T-helper 1 cell (primary cell): ENCODE data around the gene TSNAXIP1.
"Not testable (repeated sequence)": the region's sequence is repeated elsewhere in the genome, so short reads cannot be mapped to it uniquely, and the experiment has no call there.

ENCODE experiments used
- DNase-seq, 5 donors: peaks; one replicate each; pipeline ENCODE4 v3.0.0-alpha.2; 2012 to 2020

Gene TSNAXIP1

DNA sequence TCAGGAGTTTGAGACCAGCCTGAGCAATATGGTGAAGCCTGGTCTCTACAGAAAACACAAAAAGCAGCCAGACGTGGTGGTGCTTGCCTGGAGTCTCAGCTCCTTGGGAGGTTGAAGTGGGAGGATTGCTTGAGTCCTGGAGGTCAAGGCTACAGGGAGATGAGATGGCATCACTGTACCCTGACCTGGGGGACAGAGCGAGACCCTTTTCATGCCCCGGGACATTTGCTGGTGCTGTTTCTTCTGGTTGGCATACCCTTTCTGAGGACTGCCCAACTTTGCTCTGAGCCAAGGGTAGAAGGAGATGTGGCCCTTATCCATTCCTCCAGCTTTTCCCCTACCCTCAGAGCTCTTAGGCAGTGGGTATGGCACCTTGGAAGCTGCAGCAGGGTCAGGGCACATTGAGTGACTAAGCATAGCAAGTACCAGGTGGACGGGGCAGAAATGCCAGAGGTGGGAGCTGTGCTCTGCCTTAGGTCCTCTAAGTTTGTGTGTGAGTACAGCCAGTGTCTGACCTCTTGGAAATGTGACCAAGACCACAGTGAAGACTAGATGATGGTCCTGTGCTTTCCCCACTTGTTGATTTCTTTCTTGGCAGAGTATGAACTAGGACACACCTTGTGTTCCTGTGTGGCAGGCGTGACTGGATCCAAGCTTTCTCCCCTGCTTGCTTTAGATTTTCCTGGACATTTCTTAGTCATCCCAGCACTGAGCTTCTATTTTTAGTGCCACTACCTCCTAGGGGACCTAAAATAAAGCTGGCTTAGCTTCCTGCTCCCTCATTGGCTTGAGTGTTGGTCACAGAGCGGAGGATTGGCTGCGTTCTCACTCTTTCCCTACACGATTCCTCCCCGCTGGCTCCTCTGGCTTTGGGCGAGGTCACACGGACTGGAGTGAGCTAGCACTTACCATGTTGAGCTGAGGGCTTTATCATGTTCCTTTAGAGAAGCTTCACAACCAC is 56.2 kb downstream of the TSNAXIP1 start:
- no peak for DNase-seq

DNA sequence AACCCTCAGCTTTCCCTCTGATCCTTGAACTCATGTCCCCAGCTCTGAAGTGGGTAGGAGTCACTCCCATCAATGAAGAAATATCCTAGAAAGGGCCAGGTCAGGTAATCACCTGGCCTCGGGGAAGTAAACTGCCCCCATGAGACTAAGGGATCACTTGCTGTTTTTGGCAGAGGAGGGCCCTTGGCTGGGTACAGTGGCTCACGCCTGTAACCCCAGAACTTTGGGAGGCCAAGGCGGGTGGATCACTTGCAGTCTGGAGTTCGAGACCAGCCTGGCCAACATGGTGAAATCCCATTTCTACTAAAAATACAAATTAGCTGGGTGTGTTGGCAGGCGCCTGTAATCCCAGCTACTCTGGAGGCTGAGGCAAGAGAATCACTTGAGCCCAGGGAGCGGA is 57.4 kb downstream of the TSNAXIP1 start:
- not testable (repeated sequence) for DNase-seq

DNA sequence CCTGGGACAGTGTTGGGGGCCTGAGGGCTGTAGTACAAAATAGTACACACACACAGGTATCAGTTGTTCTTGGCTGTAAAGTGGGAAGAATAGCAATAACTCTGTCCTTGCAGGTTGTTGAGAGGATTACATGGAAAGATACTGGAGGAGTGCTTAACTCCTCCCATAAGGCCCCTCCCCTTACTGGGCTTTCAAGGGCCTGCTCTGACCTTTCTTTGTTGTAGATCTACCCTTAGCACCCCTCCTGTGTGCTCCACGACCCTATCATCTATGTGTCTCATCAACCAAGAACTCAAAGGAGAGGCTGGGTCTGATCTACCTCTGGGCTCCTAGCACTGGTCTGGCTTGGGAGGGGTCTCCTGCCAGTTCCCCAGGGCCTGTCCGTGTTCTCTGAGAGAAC is 57.9 kb downstream of the TSNAXIP1 start:
- no peak for DNase-seq

DNA sequence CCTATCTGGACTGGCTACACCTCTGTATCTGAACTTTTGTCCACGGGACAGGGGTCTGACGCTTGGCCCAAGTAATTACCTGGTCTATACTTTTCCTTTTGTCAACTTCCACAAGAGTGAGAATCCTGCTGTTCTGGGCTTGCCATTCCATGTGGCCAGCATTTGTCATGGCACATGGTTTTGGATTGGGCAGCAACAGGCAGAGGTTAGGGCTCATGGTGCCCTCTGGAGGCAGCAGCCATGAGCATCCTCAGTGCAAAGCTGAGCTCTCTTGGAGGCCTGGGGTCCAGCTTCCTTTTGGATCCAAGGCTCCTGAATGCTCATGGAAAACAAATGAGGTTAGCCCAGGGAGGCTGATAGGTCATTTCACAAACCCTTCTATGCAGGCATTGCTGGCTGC is 58.6 kb downstream of the TSNAXIP1 start:
- DNase-seq = peak in 1 of 5 donors; percentile 24

DNA sequence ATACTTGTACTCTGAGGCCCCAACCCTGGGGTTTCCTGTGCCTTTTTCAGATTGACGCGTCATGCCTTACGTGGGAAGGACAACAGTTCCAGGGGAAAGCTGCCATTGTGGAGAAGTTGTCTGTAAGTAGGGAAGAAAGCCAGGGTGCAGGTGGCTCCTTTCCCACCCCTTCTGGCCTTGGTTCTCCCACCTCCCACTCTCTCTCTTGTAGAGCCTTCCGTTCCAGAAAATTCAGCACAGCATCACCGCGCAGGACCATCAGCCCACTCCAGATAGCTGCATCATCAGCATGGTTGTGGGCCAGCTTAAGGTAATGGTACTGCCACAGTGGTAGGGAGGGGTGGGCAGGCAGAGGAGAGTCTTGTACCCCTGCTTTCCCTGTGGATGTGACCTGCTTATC is 61.6 kb downstream of the TSNAXIP1 start:
- no peak for DNase-seq

DNA sequence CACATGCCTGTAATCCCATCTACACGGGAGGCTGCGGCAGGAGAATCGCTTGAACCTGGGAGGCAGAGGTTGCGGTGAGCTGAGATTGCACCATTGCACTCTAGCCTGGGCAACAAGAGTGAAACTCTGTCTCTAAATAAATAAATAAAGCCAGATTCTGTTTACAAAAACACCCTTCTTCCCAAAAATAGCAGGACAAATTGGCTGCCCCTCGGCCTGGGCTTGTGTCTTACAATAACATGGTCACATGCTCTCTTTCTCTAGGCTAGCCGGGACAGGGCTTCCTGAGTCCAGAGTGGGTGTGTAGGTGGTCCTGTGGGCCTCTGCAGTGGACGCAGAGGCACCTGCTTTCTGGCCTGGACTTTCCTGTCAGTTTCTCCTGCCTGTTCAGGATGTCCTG is 63.0 kb downstream of the TSNAXIP1 start:
- no peak for DNase-seq

DNA sequence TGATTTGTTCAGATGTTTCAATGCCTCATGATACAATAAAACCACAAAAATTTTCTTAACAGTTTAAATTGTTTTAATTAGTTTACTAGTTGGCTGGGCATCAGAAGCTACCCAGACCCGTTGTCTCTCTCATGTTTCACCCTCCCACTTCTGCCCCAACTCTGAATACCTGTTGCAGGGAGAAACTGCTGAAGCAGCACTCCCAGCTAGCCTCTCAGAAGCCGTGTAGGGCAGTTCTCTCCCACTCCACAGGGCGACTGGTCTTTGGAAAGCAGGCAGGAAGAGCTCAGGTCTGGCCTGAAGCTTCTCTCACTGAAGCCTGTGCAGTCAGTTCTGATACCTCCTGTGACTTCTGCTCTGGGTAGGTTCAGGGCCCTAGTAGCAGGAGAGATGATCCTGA is 64.6 kb downstream of the TSNAXIP1 start:
- no peak for DNase-seq

DNA sequence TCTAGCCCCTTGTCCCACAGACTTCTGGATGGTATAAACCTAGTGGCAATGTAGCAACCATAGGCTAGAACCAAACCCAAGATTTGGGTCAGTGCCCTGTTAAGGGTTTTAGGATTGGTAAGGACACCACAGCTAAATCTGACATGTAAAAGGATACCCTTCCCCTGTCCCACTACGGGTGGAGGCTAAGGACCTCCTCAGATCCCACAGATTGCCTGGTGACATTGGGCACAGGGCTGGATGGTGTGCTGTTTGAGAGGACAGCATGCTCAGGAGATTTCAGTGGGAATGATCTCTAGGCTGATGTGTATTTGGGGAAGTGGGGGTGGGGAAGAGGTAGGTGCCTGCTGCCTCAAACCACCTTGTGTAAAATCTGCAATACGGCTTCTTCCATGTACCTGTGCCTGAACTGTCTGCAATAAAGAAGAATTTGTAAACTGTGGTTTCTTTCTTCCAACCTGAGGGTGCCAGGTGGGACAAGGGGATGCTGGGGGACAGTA is 65.5 kb downstream of the TSNAXIP1 start:
- no peak for DNase-seq

DNA sequence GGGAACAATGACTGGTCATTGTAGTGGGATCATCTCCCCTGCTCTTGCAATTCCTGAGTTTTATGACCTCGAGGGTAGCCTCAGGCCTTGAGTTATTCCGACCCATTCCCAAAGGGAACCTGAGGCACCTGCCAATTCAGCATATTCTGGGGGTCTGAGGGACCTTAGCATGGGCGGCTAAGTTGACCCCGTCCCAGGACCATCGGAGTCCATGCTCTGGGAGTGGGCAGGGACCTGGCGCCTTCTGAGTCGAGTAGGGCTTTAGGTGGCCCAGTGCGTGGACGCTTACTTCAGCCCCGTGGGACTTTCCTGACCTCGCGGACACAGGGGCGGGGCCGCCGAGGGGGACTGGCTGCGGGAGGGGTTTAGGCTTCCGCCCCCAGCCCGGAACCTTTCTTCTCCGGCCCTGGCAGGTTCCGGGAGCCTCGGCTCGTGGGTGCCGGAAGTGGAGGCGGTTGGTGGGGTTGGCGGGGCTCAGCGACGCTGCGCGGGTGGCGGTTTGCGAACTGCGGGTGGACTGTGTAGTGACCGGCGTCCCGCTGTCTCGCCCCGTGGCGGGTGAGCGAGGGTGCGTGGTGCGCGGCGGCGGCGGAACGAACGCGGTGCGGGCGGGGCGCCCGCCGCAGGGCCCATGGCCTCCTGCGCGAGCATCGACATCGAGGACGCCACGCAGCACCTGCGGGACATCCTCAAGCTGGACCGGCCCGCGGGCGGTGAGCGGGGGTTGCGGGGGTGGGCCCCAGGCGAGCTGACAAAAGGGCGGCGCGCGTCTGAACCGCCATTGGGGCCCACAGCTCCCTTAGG is 66.1 kb downstream of the TSNAXIP1 start, which contains the start of gene EDC4:
Gene EDC4 (plus strand): TSS at position 422 of the 804 bp plus-strand sequence. CDS start 210 bp downstream, at position 632.
- DNase-seq = peak; percentile 74 to 85 (median 78)

DNA sequence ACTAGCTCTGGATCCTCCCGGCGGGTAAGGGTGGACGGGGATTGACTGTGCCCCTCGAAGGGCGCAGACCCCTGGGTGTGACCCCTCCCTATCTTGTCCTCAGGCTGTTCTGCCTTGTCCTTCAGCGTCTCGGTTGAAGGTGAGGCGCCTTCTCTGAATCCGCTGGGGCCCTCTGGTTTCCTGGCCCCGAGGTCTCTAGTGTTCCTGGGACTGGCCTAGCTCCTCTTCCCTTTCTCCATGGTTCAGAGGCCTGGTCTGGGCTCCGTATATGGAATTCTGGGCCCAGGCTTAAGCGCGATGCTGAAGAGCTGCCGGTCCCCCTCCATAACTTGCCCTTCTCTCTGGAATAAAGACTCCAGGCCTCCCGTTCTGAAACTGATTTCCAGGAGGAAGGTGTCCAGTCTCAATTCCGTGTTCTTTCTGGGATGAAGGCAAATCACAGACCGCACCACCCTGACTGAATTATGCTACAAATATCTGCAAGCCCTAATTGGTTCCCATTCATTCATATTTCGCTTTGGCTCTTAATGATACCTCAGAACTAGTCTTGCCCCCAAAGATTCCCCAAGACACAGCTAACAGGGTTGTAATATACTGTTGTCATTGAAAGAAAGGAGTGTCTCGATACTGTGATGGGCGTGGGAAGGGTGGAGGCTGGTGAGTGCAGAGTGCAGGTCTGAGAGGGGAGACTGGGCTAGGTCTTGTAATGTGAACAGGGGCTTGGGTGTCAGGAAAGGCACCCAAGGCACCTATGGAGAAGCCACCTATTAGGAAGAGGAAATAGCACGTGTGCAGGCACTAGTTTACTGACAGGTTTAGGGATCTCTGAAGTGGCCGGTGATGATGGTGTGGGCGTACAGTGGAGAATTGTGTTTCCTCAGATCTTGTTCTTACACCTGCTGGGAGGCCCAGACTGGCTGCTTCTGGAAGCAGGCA is 67.0 kb downstream of the TSNAXIP1 start:
- no peak for DNase-seq

DNA sequence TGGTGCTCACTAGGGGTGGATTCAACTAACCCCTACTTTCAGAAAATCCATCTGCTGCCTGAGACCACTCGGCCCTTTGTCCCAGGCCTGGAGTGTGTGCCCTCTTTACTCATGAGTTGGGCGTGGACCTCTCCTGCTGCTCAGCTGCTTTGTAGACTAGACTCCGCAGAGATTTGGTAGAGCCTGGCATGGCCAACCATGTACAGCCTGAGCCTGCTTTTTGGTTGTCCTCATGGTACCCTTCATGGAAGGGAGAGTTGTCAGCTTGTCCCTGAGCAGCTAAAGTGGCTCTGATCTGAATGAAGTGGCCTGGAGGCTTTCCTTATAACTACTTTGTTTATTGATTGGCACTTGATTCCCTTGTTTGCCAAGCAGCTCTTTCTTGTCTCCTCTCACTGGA is 67.7 kb downstream of the TSNAXIP1 start:
- no peak for DNase-seq

DNA sequence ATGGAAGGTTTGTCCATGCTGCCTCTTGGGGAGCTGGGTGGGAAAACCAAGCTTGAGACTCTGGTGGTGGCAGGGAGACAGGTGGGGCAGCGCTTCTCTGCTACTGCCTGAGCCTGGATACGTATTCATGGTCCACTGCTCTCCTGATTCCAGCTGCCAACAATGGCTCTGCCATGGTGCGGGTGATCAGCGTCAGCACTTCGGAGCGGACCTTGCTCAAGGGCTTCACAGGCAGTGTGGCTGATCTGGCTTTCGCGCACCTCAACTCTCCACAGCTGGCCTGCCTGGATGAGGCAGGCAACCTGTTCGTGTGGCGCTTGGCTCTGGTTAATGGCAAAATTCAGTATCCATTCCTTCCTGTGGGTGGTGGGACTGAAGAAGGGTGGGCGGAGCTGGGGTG is 70.4 kb downstream of the TSNAXIP1 start:
- no peak for DNase-seq
